HG03066 (cell line): ENCODE data around the gene PTPRN2.
"Not testable (repeated sequence)": the region's sequence is repeated elsewhere in the genome, so short reads cannot be mapped to it uniquely, and the experiment has no call there.

Experiments
- ATAC-seq: cut with Tn5 transposase; IDR thresholded peaks from one replicate; pipeline ENCODE4 v1.9.1; 2021; ENCODE audit warnings: low read depth; ENCODE audit not compliant: unreplicated experiment

The PTPRN2 gene

DNA sequence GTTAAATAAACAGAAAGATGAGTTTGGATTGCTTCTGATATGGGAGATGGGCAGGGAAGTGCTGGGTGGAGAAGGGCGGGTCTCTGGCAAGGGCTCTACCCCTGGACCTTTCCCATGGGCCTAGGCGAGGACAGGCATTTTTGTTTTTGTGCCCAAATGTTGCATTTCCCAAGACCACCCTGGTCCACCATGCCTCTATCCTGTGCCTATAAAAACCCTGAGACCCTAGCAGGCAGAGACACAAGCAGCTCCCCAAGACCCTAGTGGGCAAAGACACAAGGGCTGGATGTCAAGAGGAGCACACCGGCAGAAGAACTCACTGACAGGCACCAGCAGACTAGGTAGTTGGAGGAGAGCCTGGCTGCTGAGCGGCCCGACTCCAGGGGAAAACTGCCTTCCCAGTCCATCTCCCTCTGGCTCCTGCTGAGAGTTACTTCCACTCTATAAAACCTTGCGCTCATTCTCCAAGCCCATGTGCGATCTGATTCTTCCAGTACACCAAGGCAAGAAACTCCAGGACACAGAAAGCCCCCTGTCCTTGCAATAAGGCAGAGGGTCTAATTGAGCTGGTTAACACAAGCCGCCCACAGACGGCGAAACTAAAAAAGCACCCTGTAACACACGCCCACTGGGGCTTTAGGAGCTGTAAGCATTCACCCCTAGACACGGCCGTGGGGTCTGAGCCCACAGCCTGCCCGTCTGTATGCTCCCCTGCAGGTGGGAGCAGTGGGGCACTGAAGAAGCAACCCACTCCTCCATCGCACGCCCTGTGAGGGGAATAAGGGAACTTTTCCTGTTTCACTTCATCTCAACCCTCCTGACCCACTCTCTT is 291.4 kb downstream of the PTPRN2 start:
- ATAC-seq = no peak

DNA sequence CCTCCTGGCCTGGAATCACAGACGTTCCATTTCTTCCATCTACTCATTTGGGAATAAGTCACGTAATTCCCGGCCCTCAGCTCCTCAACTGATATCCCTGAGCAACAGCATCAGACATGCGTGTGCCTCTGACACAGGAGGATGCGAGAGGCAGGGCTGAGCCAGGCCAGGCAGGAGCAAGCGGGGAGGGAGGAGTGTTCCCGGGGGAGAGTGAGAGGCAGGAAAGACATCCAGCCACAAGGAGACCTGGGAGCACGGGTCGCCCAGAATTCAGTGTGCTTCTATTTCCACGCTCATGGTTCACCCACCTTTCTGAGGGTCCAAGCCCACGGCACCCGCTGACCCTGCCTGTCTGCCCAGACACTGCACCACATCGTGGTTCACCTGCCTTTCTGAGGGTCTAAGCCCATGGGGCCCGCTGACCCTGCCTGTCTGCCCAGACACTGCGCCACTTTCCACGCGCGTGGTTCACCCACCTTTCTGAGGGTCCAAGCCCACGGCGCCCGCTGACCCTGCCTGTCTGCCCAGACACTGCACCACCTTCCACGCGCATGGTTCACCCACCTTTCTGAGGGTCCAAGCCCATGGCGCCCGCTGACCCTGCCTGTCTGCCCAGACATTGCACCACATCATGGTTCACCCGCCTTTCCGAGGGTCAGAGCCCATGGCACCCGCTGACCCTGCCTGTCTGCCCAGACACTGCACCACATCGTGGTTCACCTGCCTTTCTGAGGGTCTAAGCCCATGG is 293.0 kb downstream of the PTPRN2 start:
- ATAC-seq = not testable (repeated sequence)

DNA sequence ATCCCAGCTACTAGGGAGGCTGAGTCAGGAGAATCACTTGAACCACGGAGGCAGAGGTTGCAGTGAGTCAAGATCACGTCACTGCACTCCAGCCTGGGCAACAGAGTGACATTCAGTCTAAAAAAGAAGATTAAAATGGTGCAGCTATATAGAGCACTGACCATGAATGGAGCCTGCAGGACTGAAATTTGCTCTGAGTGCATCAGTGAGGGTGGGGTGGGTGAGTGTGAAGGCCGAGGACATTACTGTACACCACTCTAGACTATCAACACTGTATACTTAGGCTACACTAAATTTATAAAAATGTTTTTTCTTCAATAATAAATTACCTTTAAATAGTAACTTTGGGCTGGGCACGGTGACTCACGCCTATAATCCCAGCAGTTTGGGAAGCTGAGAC is 294.7 kb downstream of the PTPRN2 start:
- no peak for ATAC-seq

DNA sequence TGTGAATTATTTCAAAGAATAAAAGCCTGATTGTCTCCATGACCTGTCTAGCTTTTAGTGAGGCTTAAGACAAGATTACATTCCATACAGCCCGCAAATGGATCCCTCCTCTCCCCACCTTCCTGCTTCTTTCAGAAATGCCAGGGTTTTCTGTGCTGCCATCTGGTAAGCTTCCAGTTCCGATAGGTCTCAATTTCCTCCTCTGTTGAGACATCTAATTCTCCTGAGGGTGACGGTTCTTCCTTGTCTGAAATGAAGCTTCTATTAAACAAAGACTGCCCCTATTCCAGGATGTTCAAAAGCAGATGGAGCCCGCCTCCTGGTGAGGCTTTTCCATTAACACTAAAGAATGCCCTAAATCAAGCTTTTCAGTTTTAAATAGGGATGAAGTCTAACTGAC is 295.6 kb downstream of the PTPRN2 start:
- no peak for ATAC-seq

DNA sequence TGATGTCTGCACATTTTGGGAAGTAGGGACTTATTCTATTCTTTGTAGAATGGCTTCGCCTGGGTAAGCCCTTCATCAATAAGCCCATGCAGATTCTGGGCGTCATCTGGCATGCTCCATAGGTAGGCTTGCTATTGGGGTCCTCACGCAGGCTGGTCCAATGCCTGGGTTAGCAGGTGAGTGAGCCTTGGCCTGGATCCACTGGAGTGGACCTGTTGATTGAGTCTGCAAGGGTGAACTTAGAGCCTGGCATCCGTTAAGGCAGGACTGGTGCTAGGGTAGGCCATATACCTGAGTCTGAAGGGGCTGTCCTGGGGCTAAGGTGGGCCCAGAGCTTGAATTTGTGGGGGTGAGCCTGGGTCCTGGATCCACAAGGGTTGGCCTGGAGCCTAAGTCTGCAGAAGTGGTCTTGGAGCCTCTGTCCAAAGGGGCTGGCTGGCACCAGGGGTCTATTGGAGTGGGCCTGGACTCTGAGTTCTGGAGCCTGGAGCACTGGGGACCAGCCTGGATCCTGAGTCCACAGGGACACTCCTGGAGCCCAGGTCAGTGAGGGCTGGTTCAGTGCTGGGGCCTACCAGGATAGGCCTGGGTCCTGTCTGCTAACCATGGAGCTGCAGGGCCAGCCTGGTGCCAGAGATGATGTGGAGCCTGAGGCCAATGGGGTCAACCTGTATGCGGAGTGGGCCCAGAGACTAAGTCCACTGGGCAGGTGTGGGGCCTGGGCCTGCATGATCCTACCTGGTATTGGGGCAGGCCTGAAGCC is 297.7 kb downstream of the PTPRN2 start:
- ATAC-seq = no peak

DNA sequence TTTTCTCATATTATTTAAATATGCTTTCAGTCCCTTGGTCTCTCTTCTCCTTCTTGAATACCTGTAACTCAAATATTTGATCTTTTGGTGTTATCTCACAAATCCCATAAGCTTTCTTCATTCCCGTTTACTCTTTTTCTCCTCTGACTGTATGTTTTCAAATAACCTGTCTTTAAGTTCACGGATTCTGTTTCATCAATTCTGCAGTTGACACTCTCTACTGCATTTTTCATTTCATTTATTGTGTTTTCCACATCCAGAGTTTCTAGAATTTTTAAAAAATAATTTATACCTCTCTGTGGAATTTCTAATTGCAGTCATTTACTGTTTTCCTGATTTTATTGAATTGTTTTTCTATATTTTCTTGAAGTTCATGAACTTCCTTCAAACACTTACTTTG is 298.4 kb downstream of the PTPRN2 start:
- ATAC-seq = no peak

DNA sequence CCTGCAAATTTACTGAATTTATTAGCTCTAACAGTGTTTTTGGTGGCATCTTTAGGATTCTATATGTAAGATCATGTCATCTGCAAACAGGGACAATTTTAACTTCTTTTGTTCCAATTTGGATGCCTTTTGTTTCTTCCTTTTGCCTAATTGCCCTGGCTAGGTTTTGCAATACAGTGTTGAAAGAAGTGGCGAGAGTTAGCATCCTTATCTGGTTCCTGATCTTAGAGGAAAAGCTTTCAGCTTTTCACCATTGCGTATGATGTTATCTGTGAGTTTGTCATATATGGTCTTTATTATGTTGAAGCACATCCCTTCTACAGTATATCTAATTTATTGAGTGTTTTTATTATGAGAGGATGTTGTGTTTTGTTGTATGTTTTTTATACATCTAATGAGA is 301.4 kb downstream of the PTPRN2 start:
- no peak for ATAC-seq

DNA sequence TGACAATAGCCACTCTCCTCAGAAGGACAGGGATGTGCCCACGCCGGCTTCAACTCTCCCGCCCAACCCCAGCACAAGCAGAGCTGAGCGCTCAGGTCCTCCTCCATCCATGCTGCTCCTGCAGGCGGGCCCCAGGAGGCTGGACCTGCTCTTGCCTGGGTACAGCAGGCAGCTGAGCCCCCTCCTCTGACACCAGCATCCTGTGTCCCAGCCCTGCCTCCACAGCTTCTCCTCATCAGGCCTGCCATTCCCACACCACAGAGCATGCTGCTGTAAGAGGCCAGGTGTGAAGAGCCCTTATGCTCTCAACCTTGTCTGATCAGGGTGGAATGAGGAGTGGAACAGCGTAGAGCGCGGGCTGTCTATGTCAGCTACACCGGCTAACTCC is 302.2 kb downstream of the PTPRN2 start:
- ATAC-seq = no peak

DNA sequence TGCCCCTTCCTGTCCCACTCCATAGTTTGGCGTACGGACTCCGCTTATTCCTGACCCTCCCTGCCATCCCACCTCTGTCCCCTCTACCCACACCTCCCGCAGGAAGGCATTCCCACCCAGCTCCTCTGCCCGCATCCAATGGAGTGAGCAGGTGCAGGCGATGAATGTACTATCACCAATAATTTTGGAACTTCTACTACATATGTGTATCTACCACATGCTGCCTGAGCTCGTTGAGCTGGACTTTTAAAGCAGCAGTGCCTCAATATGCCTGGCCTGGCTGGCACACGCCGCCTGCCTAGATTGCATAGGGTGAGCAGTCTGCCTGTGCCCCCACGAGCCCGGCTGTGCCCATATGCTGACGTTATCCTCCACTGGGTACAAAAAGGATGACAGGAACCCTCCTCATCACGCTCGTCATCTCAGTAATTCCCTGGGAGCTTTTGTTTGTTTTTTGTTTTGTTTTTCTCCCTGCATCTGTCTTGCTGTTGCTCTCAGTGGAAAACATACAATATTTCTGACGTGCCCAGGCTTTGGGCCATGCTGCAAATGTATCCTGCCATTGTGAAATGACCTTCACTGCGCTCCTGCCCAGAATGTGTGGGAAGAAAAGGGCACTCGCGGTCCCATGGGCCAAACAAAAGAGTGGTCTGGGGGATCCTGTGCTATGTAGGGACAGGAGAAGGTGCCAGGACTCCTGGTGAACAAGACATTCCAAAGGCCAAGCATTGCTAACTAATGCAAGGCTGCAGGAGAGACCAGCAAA is 302.8 kb downstream of the PTPRN2 start:
- no peak for ATAC-seq

DNA sequence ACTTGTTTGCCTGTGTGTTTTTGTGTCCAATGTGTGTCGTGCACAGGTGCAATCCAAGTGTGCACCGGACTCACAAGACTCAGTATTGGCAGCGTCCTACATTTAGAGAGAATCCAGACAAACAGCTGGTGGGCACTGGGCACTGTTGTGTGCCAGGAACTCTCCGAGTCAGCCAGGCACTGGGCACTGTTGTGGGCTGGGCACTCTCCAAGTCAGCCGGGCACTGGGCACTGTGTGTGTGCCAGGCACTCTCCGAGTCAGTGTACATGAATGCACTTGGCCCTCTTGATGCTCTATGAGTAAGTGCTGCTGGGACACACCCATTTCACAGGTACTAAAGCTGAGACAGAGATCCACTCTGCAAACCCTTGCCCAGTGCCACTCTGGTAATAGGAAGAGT is 303.5 kb downstream of the PTPRN2 start:
- ATAC-seq = no peak

DNA sequence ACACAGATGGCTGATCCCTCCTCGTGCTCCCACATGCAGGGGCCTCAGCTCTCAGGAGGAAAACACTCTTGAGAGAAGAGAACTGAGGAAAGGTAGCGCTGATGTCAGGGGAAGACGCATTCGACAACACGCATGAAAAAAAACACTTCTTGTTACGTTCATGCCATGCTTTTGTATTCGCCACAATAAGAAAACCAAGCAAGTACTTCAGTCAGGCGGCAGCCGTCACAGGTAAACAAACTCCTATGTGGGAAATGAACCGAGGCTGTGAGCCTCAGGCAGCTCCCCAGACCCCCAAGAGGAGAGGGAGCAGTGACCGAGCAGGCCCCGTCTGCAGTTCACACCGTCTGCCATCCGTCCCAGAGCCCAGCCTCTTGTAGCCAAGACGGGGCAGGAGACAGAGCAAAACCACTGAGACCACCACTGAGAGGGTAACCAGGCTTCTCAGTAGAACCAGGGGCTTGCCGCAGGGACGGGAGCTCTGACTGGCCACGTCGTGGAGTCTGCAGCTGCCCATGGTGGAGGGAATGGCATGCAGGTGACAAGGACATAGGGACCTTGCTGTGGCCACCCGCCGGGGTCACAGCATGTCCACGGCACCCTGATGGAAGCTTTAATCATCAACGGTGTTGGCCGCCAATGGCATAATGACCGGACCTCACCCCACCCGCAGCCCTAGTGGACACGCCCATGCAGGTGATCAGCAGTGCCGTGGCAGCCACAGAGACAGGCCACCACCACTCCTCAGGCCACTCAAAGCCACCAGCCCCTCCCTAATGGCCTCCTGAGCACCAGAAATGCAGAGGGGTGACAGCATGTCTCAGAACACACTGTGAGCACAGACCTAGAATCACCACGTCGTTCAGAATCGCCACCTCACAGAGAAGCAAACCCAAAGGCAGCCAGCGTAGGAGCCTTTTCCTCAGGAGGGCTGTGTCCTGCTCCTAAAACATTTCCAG is 304.3 kb downstream of the PTPRN2 start:
- ATAC-seq = no peak

DNA sequence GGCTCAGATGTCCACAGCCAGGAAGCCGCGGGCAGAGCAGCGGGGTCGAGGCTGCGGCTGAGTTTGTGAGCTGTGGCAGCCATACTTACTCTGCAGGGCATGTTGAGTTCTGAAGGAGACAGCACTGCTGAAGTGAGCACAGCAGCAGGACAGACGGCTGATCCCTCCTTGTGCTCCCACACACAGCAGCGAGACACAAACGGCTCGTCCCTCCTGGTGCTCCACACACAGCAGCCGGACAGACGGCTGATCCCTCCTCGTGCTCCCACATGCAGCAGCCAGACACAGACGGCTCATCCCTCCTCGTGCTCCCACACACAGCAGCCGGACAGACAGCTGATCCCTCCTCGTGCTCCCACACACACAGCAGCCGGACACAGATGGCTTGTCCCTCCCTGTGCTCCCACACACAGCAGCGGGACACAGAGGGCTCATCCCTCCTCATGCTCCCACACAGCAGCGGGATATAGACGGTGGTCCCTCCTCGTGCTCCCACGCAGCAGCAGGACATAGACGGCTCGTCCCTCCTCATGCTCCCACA is 305.1 kb downstream of the PTPRN2 start:
- no peak for ATAC-seq

DNA sequence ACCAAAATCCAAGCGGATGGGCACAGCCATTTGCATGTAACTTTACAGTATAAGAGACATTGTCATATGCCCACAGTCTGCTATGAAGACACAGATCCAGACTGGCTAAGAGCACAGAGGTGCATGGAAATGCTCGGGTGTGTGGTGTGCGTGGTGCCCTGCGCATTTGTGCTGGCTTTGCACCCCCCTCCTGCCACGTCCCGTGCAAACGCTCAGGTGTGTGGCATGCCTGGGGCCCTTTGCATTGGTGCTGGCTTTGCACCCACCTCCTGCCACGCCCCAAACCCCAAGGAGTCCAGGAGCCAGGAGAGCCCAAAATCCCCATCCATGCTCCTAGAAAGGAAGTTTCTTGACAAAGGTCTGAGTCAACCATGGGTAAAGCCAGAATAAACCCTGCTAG is 306.2 kb downstream of the PTPRN2 start:
- ATAC-seq = no peak

DNA sequence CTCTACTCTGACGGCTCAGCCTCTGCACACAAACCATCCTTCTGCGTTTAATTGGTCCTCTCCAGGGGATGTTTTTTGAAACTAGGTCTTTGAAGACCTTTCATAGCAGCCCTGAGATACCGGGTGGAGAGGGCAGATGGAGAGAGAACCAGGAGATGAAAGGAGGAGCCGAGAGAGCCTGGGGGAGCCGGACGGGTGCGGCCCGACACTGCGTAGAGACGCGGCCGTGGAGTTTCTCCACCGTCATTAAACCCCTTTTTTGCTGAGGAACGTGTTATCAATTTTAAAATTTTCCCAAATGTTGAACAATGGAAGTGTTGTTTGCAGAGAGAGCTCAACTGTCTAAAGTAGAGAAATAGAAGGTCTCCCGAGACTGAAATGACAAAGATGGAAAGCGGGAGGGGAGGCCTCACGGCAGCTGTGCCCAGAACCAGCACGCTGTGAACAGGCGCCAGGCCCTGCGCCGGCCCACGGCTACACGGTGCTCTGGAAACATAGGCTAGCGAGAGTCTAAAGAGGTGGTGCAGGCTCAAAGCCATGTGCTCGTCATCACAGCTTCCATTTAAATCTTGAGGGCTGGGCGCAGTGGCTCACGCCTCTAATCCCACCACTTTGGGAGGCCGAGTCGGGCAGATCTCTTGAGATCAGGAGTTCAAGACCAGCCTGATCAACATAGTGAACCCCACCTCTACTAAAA is 307.0 kb downstream of the PTPRN2 start:
- no peak for ATAC-seq

DNA sequence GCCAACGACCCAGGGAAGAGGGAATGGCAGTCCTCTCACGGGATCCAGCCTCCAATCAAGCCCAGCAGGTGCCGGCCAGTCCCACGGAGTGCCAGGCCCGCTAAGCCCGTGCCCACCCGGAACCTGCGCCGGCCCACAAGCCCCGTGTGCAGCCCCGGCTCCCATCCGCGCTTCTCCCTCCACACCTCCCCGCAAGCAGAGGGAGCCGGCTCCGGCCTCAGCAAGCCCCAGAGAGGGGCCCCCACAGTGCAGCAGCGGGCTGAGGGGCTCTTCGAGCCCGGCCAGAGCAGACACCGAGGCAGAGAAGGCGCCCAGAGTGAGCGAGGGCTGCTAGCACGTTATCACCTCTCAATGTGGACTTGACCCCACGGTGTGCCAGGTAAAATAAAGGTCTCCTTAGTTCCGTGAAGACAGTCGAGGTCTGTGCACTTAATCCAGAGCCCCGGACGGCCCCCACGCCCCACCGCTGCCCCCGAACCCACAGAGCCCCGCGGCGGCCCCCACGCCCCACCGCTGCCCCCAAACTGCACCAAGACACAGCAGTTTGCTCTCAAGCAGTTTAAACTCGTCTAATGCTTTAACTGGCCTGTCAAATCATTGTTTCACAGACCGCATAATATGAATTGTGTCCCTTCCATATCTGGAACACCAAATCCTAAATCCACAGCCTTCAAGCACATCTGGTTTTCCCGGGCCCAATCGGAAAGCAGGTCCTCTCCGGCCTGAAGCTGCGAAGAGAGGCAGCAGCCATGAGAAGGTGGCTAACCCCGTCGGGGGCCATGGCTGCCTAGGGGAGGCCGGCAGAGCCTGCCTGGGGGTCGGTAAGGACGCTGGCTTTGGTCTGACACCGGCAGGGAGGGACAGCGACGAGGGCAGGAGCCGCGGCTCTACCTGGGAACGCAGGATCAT is 307.8 kb downstream of the PTPRN2 start:
- ATAC-seq = no peak

DNA sequence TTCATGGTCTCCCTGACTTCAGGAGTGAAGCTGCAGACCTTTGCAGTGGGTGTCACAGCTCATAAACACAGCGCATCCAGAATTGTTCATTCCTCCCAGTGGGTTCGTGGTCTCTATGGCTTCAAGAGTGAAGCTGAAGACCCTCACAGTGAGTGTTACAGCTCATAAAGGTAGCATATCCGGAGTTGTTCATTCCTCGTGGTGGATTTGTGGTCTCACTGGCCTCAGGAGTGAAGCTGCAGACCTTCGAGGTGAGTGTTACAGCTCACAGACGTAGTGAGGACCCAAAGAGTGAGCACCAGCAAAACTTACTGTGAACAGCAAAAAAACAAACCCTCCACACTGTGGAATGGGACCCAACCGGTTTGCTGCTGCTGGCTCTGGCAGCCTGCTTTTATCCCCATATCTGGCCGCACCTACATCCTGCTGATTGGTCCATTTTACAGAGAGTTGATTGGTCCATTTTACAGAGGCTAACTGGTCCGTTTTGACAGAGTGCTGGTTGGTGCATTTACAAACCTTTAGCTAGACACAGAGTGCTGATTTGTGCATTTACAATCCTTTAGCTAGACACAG is 308.8 kb downstream of the PTPRN2 start:
- ATAC-seq = no peak
